Psoas muscle (tissue), 8 donors: ENCODE measurements around the gene LMBR1. TPM values are rescaled to one million over a fixed set of nuclear protein-coding genes. Genes with fewer than 3 reads are reported as not detected.

Experiments
- ATAC-seq, 4 donors: fragments of 200-7000 bp; cut with Tn5 transposase; one replicate each; pipeline ENCODE4 v1.9.1; 2020; ENCODE audit warnings: moderate library complexity in 3 of 4, mild to moderate bottlenecking in 2 of 4
- DNase-seq, 2 donors: peaks; one replicate each; pipeline ENCODE4 v3.0.0-alpha.2; 2020
- H3K27ac ChIP-seq: fragments of 200-600 bp; one replicate; pipeline ENCODE4 v1.8.0; 2022
- H3K27me3 ChIP-seq, 3 donors: fragments of 200-600 bp in 1 of 3; one replicate each; pipeline versions ENCODE4 v1.6.1 to v1.8.0; 2013 to 2022; ENCODE audit warnings: low read length in 2 of 3, mild to moderate bottlenecking in 2 of 3, moderate library complexity in 1 of 3; ENCODE audit not compliant: insufficient read depth in 3 of 3
- H3K36me3 ChIP-seq, 2 donors: fragments of 200-600 bp in 1 of 2; one replicate each; pipeline versions ENCODE4 v1.6.1 to v1.8.0; 2013 to 2022; ENCODE audit warnings: low read depth in 1 of 2, mild to moderate bottlenecking in 1 of 2, moderate library complexity in 1 of 2; ENCODE audit not compliant: insufficient read depth in 1 of 2
- H3K4me1 ChIP-seq: fragments of 200-600 bp; one replicate; pipeline ENCODE4 v1.8.0; 2022
- H3K4me3 ChIP-seq: fragments of 200-600 bp; one replicate; pipeline ENCODE4 v1.8.0; 2022; ENCODE audit warnings: mild to moderate bottlenecking
- H3K9me3 ChIP-seq: fragments of 200-600 bp; one replicate; pipeline ENCODE4 v1.8.0; 2022
- CTCF ChIP-seq: fragments of 200-600 bp; IDR thresholded peaks from one replicate; pipeline ENCODE4 v1.8.0; 2022; ENCODE audit warnings: antibody characterized with exemption
- WGBS, 3 donors: extraction: QIAGEN DNeasy Blood & Tissue Kit; methylation state at CpG; one replicate each; pipeline versions ENCODE4 v1.1.6 to v1.1.7; 2013; 5-methylcytosine and 5-hydroxymethylcytosine counted together
- intact Hi-C, 2 donors: fragments of 100-400 bp; cut with DNase I; formaldehyde crosslinking; loops; one replicate each; pipeline versions ENCODE4 v1.11.0 to v1.14.2; 2022
- polyA plus RNA-seq, 3 donors: library from polyadenylated mRNA; stranded (reverse); fragments of 200-250 nt; gene quantifications; one replicate each; pipeline ENCODE4 v1.2.3, GENCODE V29; 2013
- total RNA-seq, 4 donors: library from RNA; stranded (reverse); fragmentation: NEBNext Ultra II Directional in 2 of 4; extraction: Animal tissue kit (Norgen Biotek cat#: 25700) in 2 of 4; gene quantifications; one replicate each; pipeline versions ENCODE4 v1.2.1 to v1.2.4, GENCODE V29; 2021 to 2023
- donor health status: healthy with polysubstance abuse.
- donor health status: DM: no; HTN: no; CAD: no; lungs with moderate emphysema.
- donor health status: Bipolar disorder and iron deficiency.
- donor health status: healthy.
- donor health status: DM: yes; HTN: yes; CAD: no.
- donor health status: DM: no; HTN: no; CAD: no.
- donor health status: DM: no; HTN: no; CAD: no.
- donor health status: DM: yes; HTN: yes; CAD: no.

LMBR1 gene
- total and polyA plus RNA-seq, 7 donors = 6.4 to 33.3 (median 21.7) TPM

GRCh38 chr7:156793334-156793733 is 99.6 kb downstream of the LMBR1 start:
- ATAC-seq = no peak
- Histone ChIP-seq H3K9me3 (no peaks in the 10 kb centered on the region), H3K27me3 (no peaks in the 10 kb centered on the region), H3K27ac (no peak overlapping the region), H3K4me3 (no peak overlapping the region), H3K4me1 (no peaks in the 10 kb centered on the region), H3K36me3 (peaks cover 0 to 16% of the 10 kb centered on the region in 2 donors)
- DNase-seq = no peak
- no peak for TF ChIP-seq CTCF
- intact Hi-C loops = no loop called here
- WGBS, 3 donors = 95 to 96% (median 95%) methylated on average over 2 of the region's 2 CpGs

- H3K4me3 ChIP-seq = no peak overlapping the region
- H3K9me3 ChIP-seq = no peaks in the 10 kb centered on the region
- no peaks in the 10 kb centered on the region for H3K27me3 ChIP-seq
- no peak for ATAC-seq
- 77 to 83% (median 77%) methylated on average over 5 of the region's 5 CpGs for WGBS, 3 donors
- intact Hi-C loops = no loop called here
- TF ChIP-seq CTCF = no peak
- H3K36me3 ChIP-seq = peaks cover 0 to 16% of the 10 kb centered on the region in 2 donors
- DNase-seq = no peak
- H3K4me1 ChIP-seq = no peaks in the 10 kb centered on the region
- H3K27ac ChIP-seq = no peak overlapping the region
Observed at GRCh38 chr7:156792611-156793010, 100.4 kb downstream of the LMBR1 start.

- no peak for ATAC-seq
- 63 to 75% (median 71%) methylated on average over 4 of the region's 4 CpGs for WGBS, 3 donors
- Histone ChIP-seq H3K9me3 (no peaks in the 10 kb centered on the region), H3K27ac (no peak overlapping the region), H3K4me1 (no peaks in the 10 kb centered on the region), H3K36me3 (peaks cover 0 to 15% of the 10 kb centered on the region in 2 donors), H3K4me3 (no peak overlapping the region), H3K27me3 (no peaks in the 10 kb centered on the region)
- no peak for TF ChIP-seq CTCF
- DNase-seq = no peak
- intact Hi-C loops = no loop called here
Observed at GRCh38 chr7:156791241-156791640, 101.7 kb downstream of the LMBR1 start.

GRCh38 chr7:156790264-156790663 is 102.7 kb downstream of the LMBR1 start:
- Histone ChIP-seq H3K9me3 (no peaks in the 10 kb centered on the region), H3K4me1 (no peaks in the 10 kb centered on the region), H3K27me3 (no peaks in the 10 kb centered on the region), H3K36me3 (peaks cover 0 to 5% of the 10 kb centered on the region in 2 donors), H3K27ac (no peak overlapping the region), H3K4me3 (no peak overlapping the region)
- no peak for ATAC-seq
- TF ChIP-seq CTCF = no peak
- intact Hi-C loops = no loop called here
- no peak for DNase-seq

- TF ChIP-seq CTCF = no peak
- intact Hi-C loops = no loop called here
- Histone ChIP-seq H3K27me3 (no peaks in the 10 kb centered on the region), H3K9me3 (no peaks in the 10 kb centered on the region), H3K36me3 (peaks cover 0 to 5% of the 10 kb centered on the region in 2 donors), H3K4me1 (no peaks in the 10 kb centered on the region), H3K27ac (no peak overlapping the region), H3K4me3 (no peak overlapping the region)
- 93 to 96% (median 95%) methylated on average over 4 of the region's 4 CpGs for WGBS, 3 donors
- no peak for ATAC-seq
- DNase-seq = no peak
Observed at GRCh38 chr7:156785998-156786543, 106.9 kb downstream of the LMBR1 start.
